K562 (cell line): Measurements from ENCODE around the gene PRKCSH. TPM values are rescaled to one million over a fixed set of nuclear protein-coding genes. Genes with fewer than 3 reads are reported as not detected.

Experiments
- CREBBP ChIP-seq: IDR thresholded peaks from one replicate; pipeline ENCODE4 v1.6.1; 2012; ENCODE audit warnings: low read depth, mild to moderate bottlenecking, control low read depth, inconsistent platforms, low read length
- HDAC2 ChIP-seq: fragments of 450-650 bp; IDR thresholded peaks from 2 replicates; pipeline ENCODE4 v1.6.1; 2016; ENCODE audit warnings: mild to moderate bottlenecking
- RBM17 ChIP-seq: fragments of 200-400 bp; formaldehyde crosslinking; IDR thresholded peaks from 2 replicates; pipeline ENCODE4 v1.6.1; 2017; ENCODE audit warnings: low read depth, mild to moderate bottlenecking, low read length, borderline replicate concordance
- STAT5B ChIP-seq: fragments of 250-450 bp; sonication (Bioruptor Pico); IDR thresholded peaks from 2 replicates; pipeline ENCODE4 v1.8.0; 2021; ENCODE audit warnings: mild to moderate bottlenecking, inconsistent platforms
- TAL1 ChIP-seq: fragments of 450-650 bp; IDR thresholded peaks from 2 replicates; pipeline ENCODE4 v1.6.1; 2016; ENCODE audit warnings: mild to moderate bottlenecking
- ZBTB7A ChIP-seq: IDR thresholded peaks from 2 replicates; pipeline ENCODE4 v1.6.1; 2011; ENCODE audit warnings: low read depth, mild to moderate bottlenecking, low read length, moderate library complexity, borderline replicate concordance; ENCODE audit not compliant: control insufficient read depth
- ZNF551 ChIP-seq: fragments of 250-450 bp; sonication (Bioruptor Pico); IDR thresholded peaks from 2 replicates; pipeline ENCODE4 v1.5.0; 2021; ENCODE audit warnings: mild to moderate bottlenecking, moderate library complexity
- polyA plus RNA-seq, 8 experiments: library from polyadenylated mRNA; depleted of rRNA in 4 of 8; stranded (reverse) in 5 of 8; unstranded in 3 of 8; fragments of >200 nt; fragmentation: Nextera tagmentation in 2 of 8; fragmentation: Illumina TruSeq in 1 of 8; extraction: Ambion mirVana in 2 of 8; extraction: Trizol in 1 of 8; gene quantifications; 2 replicates each; pipeline versions ENCODE4 v1.2.1 to v1.2.3, GENCODE V29; 2011 to 2014; ENCODE audit warnings: inconsistent platforms in 1 of 8, missing spikeins in 1 of 8
- total RNA-seq, 7 experiments: library from RNA; depleted of rRNA in 6 of 7; stranded (reverse); fragments of >200 nt in 6 of 7; fragmentation: Illumina TruSeq in 2 of 7; extraction: Trizol in 2 of 7; gene quantifications; 2 replicates each; pipeline versions ENCODE4 v1.2.1 to v1.2.3, GENCODE V29; 2011 to 2021; ENCODE audit warnings: low replicate concordance in 1 of 7
- TF ChIP-seq, protein P1 (sequence below): sonication (generic); formaldehyde crosslinking; IDR thresholded peaks from 2 replicates; pipeline ENCODE4 v1.5.0; 2020; ENCODE audit warnings: missing genetic modification reagents
- TF ChIP-seq, protein P2 (sequence below): fragments of 250-450 bp; sonication (Bioruptor Pico); IDR thresholded peaks from 2 replicates; pipeline ENCODE4 v1.4.0; 2020
- TF ChIP-seq, protein P3 (sequence below): fragments of 250-450 bp; sonication (Bioruptor Pico); IDR thresholded peaks from 2 replicates; pipeline ENCODE4 v1.5.0; 2022; ENCODE audit warnings: mild to moderate bottlenecking
- TF ChIP-seq, protein P4 (sequence below): fragments of 200-800 bp; sonication (Bioruptor generic); IDR thresholded peaks from 2 replicates; pipeline ENCODE4 v1.6.1; 2016; ENCODE audit warnings: missing genetic modification characterization, missing compliant biosample characterization
- TF ChIP-seq, protein P5 (sequence below): IDR thresholded peaks from 2 replicates; pipeline ENCODE4 v1.6.1; 2011; ENCODE audit warnings: borderline replicate concordance, low read depth, mild to moderate bottlenecking, moderate library complexity, low read length; ENCODE audit not compliant: insufficient read depth, poor library complexity, severe bottlenecking

Gene PRKCSH
- total and polyA plus RNA-seq, 9 of the 15 experiments (the other 6 are each of a cell fraction or from before 2014, with no cell fraction given) = 2.3 to 297 (median 48.1) TPM

DNA sequence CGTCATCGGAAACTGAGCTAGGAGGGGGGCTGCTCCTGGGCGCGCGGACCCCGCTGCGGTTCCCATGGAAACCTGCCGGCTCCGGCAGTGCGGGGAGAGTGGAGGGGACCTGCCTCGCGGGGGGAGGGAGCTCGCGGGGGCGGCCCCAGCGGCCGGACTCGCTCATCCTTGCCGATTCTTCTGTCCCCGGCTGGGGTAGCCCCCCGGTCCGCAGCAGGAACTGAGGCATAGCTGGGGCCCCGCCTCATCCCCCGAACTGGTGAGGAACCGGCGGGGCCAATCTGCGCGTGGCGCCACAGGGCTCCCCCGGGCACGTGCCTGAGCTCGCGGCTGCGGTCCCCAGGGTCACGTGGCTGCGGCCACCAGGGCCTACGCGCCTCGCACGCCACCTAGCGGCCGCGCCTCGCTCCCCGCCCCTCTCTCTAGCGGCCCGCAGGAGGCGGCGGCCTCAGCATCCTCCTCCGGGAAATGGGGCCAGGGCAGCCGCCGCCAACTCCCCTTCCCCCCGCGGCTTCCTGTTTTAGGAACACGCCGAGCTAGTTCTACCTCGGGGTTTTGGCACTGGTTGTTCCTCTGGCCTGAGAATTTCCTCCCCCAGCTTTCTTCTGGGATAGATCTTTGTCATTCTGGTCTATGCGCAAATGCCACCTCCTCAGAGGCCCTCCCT is 47.1 kb downstream of the PRKCSH start (continued):
- TF ChIP-seq CREBBP = no peak
- TF ChIP-seq STAT5B (CRISPR knock-in tag) = no peak
- TF ChIP-seq, protein P1, sequence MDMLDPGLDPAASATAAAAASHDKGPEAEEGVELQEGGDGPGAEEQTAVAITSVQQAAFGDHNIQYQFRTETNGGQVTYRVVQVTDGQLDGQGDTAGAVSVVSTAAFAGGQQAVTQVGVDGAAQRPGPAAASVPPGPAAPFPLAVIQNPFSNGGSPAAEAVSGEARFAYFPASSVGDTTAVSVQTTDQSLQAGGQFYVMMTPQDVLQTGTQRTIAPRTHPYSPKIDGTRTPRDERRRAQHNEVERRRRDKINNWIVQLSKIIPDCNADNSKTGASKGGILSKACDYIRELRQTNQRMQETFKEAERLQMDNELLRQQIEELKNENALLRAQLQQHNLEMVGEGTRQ (CRISPR knock-in tag) = peak; percentile 99
- TF ChIP-seq, protein P2, sequence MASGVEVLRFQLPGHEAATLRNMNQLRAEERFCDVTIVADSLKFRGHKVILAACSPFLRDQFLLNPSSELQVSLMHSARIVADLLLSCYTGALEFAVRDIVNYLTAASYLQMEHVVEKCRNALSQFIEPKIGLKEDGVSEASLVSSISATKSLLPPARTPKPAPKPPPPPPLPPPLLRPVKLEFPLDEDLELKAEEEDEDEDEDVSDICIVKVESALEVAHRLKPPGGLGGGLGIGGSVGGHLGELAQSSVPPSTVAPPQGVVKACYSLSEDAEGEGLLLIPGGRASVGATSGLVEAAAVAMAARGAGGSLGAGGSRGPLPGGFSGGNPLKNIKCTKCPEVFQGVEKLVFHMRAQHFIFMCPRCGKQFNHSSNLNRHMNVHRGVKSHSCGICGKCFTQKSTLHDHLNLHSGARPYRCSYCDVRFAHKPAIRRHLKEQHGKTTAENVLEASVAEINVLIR (CRISPR knock-in tag) = peak; percentile 15; the same call in 1 of the 2 replicates
- TF ChIP-seq, protein P3, sequence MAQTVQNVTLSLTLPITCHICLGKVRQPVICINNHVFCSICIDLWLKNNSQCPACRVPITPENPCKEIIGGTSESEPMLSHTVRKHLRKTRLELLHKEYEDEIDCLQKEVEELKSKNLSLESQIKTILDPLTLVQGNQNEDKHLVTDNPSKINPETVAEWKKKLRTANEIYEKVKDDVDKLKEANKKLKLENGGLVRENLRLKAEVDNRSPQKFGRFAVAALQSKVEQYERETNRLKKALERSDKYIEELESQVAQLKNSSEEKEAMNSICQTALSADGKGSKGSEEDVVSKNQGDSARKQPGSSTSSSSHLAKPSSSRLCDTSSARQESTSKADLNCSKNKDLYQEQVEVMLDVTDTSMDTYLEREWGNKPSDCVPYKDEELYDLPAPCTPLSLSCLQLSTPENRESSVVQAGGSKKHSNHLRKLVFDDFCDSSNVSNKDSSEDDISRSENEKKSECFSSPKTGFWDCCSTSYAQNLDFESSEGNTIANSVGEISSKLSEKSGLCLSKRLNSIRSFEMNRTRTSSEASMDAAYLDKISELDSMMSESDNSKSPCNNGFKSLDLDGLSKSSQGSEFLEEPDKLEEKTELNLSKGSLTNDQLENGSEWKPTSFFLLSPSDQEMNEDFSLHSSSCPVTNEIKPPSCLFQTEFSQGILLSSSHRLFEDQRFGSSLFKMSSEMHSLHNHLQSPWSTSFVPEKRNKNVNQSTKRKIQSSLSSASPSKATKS (CRISPR knock-in tag) = no peak
- TF ChIP-seq, protein P4, sequence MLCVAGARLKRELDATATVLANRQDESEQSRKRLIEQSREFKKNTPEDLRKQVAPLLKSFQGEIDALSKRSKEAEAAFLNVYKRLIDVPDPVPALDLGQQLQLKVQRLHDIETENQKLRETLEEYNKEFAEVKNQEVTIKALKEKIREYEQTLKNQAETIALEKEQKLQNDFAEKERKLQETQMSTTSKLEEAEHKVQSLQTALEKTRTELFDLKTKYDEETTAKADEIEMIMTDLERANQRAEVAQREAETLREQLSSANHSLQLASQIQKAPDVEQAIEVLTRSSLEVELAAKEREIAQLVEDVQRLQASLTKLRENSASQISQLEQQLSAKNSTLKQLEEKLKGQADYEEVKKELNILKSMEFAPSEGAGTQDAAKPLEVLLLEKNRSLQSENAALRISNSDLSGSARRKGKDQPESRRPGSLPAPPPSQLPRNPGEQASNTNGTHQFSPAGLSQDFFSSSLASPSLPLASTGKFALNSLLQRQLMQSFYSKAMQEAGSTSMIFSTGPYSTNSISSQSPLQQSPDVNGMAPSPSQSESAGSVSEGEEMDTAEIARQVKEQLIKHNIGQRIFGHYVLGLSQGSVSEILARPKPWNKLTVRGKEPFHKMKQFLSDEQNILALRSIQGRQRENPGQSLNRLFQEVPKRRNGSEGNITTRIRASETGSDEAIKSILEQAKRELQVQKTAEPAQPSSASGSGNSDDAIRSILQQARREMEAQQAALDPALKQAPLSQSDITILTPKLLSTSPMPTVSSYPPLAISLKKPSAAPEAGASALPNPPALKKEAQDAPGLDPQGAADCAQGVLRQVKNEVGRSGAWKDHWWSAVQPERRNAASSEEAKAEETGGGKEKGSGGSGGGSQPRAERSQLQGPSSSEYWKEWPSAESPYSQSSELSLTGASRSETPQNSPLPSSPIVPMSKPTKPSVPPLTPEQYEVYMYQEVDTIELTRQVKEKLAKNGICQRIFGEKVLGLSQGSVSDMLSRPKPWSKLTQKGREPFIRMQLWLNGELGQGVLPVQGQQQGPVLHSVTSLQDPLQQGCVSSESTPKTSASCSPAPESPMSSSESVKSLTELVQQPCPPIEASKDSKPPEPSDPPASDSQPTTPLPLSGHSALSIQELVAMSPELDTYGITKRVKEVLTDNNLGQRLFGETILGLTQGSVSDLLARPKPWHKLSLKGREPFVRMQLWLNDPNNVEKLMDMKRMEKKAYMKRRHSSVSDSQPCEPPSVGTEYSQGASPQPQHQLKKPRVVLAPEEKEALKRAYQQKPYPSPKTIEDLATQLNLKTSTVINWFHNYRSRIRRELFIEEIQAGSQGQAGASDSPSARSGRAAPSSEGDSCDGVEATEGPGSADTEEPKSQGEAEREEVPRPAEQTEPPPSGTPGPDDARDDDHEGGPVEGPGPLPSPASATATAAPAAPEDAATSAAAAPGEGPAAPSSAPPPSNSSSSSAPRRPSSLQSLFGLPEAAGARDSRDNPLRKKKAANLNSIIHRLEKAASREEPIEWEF (CRISPR knock-in tag) = no peak
- TF ChIP-seq, protein P5, sequence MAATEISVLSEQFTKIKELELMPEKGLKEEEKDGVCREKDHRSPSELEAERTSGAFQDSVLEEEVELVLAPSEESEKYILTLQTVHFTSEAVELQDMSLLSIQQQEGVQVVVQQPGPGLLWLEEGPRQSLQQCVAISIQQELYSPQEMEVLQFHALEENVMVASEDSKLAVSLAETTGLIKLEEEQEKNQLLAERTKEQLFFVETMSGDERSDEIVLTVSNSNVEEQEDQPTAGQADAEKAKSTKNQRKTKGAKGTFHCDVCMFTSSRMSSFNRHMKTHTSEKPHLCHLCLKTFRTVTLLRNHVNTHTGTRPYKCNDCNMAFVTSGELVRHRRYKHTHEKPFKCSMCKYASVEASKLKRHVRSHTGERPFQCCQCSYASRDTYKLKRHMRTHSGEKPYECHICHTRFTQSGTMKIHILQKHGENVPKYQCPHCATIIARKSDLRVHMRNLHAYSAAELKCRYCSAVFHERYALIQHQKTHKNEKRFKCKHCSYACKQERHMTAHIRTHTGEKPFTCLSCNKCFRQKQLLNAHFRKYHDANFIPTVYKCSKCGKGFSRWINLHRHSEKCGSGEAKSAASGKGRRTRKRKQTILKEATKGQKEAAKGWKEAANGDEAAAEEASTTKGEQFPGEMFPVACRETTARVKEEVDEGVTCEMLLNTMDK = peak; percentile 88
- TF ChIP-seq ZBTB7A = peak; percentile 43; the same call in 1 of the 2 replicates
- TF ChIP-seq TAL1 = no peak
- no peak for TF ChIP-seq ZNF551
- no peak for TF ChIP-seq RBM17
- TF ChIP-seq HDAC2 = 0 out of 2 replicates have a peak, but pooled peaks have one; percentile 34
